RWPE2 (cell line): ENCODE results near the gene TMEM178B.
A peak's percentile ranks its signal among the peaks of the same experiment; 100 is the strongest.

Source experiments
- ATAC-seq: fragments of 200-7000 bp; cut with Tn5 transposase; 3 replicates; pipeline ENCODE4 v1.9.1; 2021; ENCODE audit warnings: low read depth
- DNase-seq: peaks from one replicate; pipeline ENCODE4 v3.0.0-alpha.2; 2020; ENCODE audit warnings: low spot score
- H3K27ac ChIP-seq: fragments of 450-650 bp; 2 replicates; pipeline ENCODE4 v1.5.1; 2017; ENCODE audit warnings: mild to moderate bottlenecking; ENCODE audit not compliant: poor library complexity, severe bottlenecking
- H3K27me3 ChIP-seq: fragments of 250-450 bp; sonication (Bioruptor Pico); 2 replicates; pipeline ENCODE4 v1.5.1; 2021; ENCODE audit warnings: mild to moderate bottlenecking, moderate library complexity; ENCODE audit not compliant: insufficient read depth, poor library complexity, severe bottlenecking
- H3K36me3 ChIP-seq: fragments of 250-450 bp; sonication (Bioruptor Pico); 2 replicates; pipeline ENCODE4 v1.5.1; 2020; ENCODE audit warnings: low read depth, mild to moderate bottlenecking, moderate library complexity
- H3K4me1 ChIP-seq: fragments of 250-450 bp; sonication (Bioruptor Pico); 2 replicates; pipeline ENCODE4 v1.5.1; 2021; ENCODE audit warnings: mild to moderate bottlenecking, moderate library complexity; ENCODE audit not compliant: insufficient read depth, poor library complexity, severe bottlenecking
- H3K4me3 ChIP-seq: fragments of 250-450 bp; sonication (Bioruptor Pico); 2 replicates; pipeline ENCODE4 v1.5.1; 2021; ENCODE audit warnings: mild to moderate bottlenecking, moderate library complexity; ENCODE audit not compliant: severe bottlenecking
- H3K9me3 ChIP-seq: fragments of 250-450 bp; sonication (Bioruptor Pico); 2 replicates; pipeline ENCODE4 v1.5.1; 2021; ENCODE audit warnings: mild to moderate bottlenecking, moderate library complexity; ENCODE audit not compliant: severe bottlenecking
- CTCF ChIP-seq: fragments of 450-650 bp; IDR thresholded peaks from one replicate; pipeline ENCODE4 v1.5.1; 2017; ENCODE audit warnings: mild to moderate bottlenecking, moderate library complexity; ENCODE audit not compliant: poor library complexity, severe bottlenecking

Gene TMEM178B

GRCh38 chr7:141132671-141133070, 58.8 kb downstream of the TMEM178B start:
- no peak for TF ChIP-seq CTCF
- no peaks in the 10 kb centered on the region for H3K4me1 ChIP-seq
- no peak overlapping the region for H3K27ac ChIP-seq
- ATAC-seq (no peak), DNase-seq (no peak)
- no peaks in the 10 kb centered on the region for H3K36me3 ChIP-seq
- no peaks in the 10 kb centered on the region for H3K9me3 ChIP-seq
- peaks cover 7% of the 10 kb centered on the region for H3K27me3 ChIP-seq
- no peak overlapping the region for H3K4me3 ChIP-seq

- H3K4me3 ChIP-seq, result no peak overlapping the region
- no peaks in the 10 kb centered on the region for H3K9me3 ChIP-seq
- no peaks in the 10 kb centered on the region for H3K4me1 ChIP-seq
- TF ChIP-seq CTCF, result no peak
- ATAC-seq (no peak), DNase-seq (no peak)
- no peaks in the 10 kb centered on the region for H3K36me3 ChIP-seq
- H3K27ac ChIP-seq, result no peak overlapping the region
- H3K27me3 ChIP-seq, result peaks cover 7% of the 10 kb centered on the region
These were observed 59.8 kb downstream of the TMEM178B start for GRCh38 chr7:141133646-141134045.

- ATAC-seq (no peak), DNase-seq (no peak)
- no peaks in the 10 kb centered on the region for H3K36me3 ChIP-seq
- no peak overlapping the region for H3K27ac ChIP-seq
- no peaks in the 10 kb centered on the region for H3K4me1 ChIP-seq
- no peaks in the 10 kb centered on the region for H3K9me3 ChIP-seq
- H3K27me3 ChIP-seq, result peaks cover 3% of the 10 kb centered on the region
- TF ChIP-seq CTCF, result no peak
- no peak overlapping the region for H3K4me3 ChIP-seq
These were observed 68.2 kb downstream of the TMEM178B start for GRCh38 chr7:141142058-141142457.

- no peaks in the 10 kb centered on the region for H3K9me3 ChIP-seq
- H3K36me3 ChIP-seq, result no peaks in the 10 kb centered on the region
- H3K27me3 ChIP-seq, result no peaks in the 10 kb centered on the region
- no peak overlapping the region for H3K27ac ChIP-seq
- ATAC-seq (peak; percentile 58; the same call in 2 of the 3 replicates), DNase-seq (no peak)
- TF ChIP-seq CTCF, result no peak
- no peak overlapping the region for H3K4me3 ChIP-seq
- H3K4me1 ChIP-seq, result no peaks in the 10 kb centered on the region
These were observed 71.2 kb downstream of the TMEM178B start for GRCh38 chr7:141144921-141145629.

- H3K27ac ChIP-seq, result no peak overlapping the region
- no peak for DNase-seq
- H3K9me3 ChIP-seq, result no peaks in the 10 kb centered on the region
- H3K27me3 ChIP-seq, result no peaks in the 10 kb centered on the region
- H3K36me3 ChIP-seq, result no peaks in the 10 kb centered on the region
- ATAC-seq, result no peak
- TF ChIP-seq CTCF, result no peak
- H3K4me1 ChIP-seq, result no peaks in the 10 kb centered on the region
- no peak overlapping the region for H3K4me3 ChIP-seq
These were observed 71.7 kb downstream of the TMEM178B start for GRCh38 chr7:141145630-141145982.
